GM10248 (cell line): Measurements from ENCODE around the gene PUS10.

Experiments used
- CTCF ChIA-PET: fragments of 300-600 bp; sonication (Branson Sonifier 250); formaldehyde crosslinking; extraction: SDS; loops from one replicate; lab custom pipeline; 2021; ENCODE audit warnings: antibody characterized with exemption; lab: Yijun Ruan, JAX
- POLR2A ChIA-PET: fragments of 350-650 bp; sonication (Branson Sonifier 250); formaldehyde crosslinking; extraction: SDS; loops from one replicate; lab custom pipeline; 2020; ENCODE audit warnings: antibody characterized with exemption; lab: Yijun Ruan, JAX
- DNase-seq: peaks from one replicate; pipeline ENCODE4 v3.0.0; 2012; ENCODE audit errors: extremely low spot score
- CTCF ChIP-seq: IDR thresholded peaks from 2 replicates; pipeline ENCODE4 v1.5.1; 2012; ENCODE audit warnings: mild to moderate bottlenecking, low read depth; ENCODE audit errors: extremely low read depth, missing control alignments, control extremely low read depth

Gene PUS10

GRCh38 chr2:60976875-60977561, 41.0 kb downstream of the PUS10 start:
- ChIA-PET POLR2A (interaction anchor here (1.2 kb wide), 1 partner anchor 16 kb away, joined by 8 read pairs; no protein-coding TSS in a partner anchor), CTCF (interaction anchor here (1.4 to 1.7 kb wide), 3 partner anchors 9 to 23 kb away, joined by 3 to 5 read pairs (median 5); no protein-coding TSS in a partner anchor)
- DNase-seq, result peak; percentile 50
- no peak for TF ChIP-seq CTCF

GRCh38 chr2:60976256-60976850, 41.7 kb downstream of the PUS10 start:
- ChIA-PET POLR2A (no interaction called here), CTCF (interaction anchor here (1.4 to 3.1 kb wide), 3 partner anchors 16 to 23 kb away, joined by 3 to 22 read pairs (median 5); no protein-coding TSS in a partner anchor)
- TF ChIP-seq CTCF, result no peak
- DNase-seq, result no peak

- ChIA-PET CTCF (interaction anchor here (1.3 to 3.1 kb wide), 5 partner anchors 8 to 166 kb away, joined by 4 to 22 read pairs (median 4); no protein-coding TSS in a partner anchor), POLR2A (interaction anchor here (0.7 kb wide), 2 partner anchors 218 to 790 kb away, joined by 3 to 4 read pairs; partner anchors contain the start of gene PAPOLG)
- TF ChIP-seq CTCF, result no peak
- DNase-seq, result no peak
These were observed 43.4 kb downstream of the PUS10 start for GRCh38 chr2:60974652-60975051.

- POLR2A ChIA-PET, result interaction anchor here (0.7 kb wide), 1 partner anchor 217 kb away, joined by 3 read pairs; the partner anchor contains the start of gene PAPOLG
- CTCF ChIA-PET, result interaction anchor here (0.8 to 3.1 kb wide), 8 partner anchors 9 to 266 kb away, joined by 3 to 22 read pairs (median 4); no protein-coding TSS in a partner anchor
- no peak for TF ChIP-seq CTCF
These were observed 44.4 kb downstream of the PUS10 start for GRCh38 chr2:60973705-60974104.

GRCh38 chr2:60972889-60973656, 45.0 kb downstream of the PUS10 start:
- ChIA-PET POLR2A (no interaction called here), CTCF (interaction anchor here (0.6 to 3.1 kb wide), 10 partner anchors 8 to 266 kb away, joined by 3 to 22 read pairs (median 3); no protein-coding TSS in a partner anchor)
- no peak for DNase-seq
- TF ChIP-seq CTCF, result no peak

More at GRCh38 chr2:60973705-60974104, 44.4 kb downstream of the PUS10 start:
- no peak for DNase-seq
